22Rv1 (cell line): ENCODE data around the gene NFATC4.

Experiments used
- ZFX ChIP-seq: fragments of 450-650 bp; IDR thresholded peaks from 2 replicates; pipeline ENCODE4 v1.6.1; 2017; ENCODE audit warnings: antibody characterized with exemption, borderline replicate concordance
- TF ChIP-seq, protein P1 (sequence below): fragments of 450-650 bp; IDR thresholded peaks from 2 replicates; pipeline ENCODE4 v1.5.1; 2017; ENCODE audit warnings: mild to moderate bottlenecking

DNA sequence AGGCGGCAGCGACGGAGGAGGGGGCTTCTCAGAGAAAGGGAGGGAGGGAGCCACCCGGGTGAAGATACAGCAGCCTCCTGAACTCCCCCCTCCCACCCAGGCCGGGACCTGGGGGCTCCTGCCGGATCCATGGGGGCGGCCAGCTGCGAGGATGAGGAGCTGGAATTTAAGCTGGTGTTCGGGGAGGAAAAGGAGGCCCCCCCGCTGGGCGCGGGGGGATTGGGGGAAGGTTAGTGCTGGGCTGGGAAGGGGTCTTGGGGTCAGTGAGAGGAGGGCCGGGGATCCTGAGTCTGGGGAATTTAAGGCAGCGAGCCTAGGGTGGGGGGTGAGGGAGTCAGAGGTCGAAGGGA is 203 bp downstream of the NFATC4 start:
- TF ChIP-seq, protein P1, sequence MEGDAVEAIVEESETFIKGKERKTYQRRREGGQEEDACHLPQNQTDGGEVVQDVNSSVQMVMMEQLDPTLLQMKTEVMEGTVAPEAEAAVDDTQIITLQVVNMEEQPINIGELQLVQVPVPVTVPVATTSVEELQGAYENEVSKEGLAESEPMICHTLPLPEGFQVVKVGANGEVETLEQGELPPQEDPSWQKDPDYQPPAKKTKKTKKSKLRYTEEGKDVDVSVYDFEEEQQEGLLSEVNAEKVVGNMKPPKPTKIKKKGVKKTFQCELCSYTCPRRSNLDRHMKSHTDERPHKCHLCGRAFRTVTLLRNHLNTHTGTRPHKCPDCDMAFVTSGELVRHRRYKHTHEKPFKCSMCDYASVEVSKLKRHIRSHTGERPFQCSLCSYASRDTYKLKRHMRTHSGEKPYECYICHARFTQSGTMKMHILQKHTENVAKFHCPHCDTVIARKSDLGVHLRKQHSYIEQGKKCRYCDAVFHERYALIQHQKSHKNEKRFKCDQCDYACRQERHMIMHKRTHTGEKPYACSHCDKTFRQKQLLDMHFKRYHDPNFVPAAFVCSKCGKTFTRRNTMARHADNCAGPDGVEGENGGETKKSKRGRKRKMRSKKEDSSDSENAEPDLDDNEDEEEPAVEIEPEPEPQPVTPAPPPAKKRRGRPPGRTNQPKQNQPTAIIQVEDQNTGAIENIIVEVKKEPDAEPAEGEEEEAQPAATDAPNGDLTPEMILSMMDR: no peak
- TF ChIP-seq ZFX: no peak
